ENCODE measurements around the gene ELFN2.

- no peak for TF ChIP-seq CTCF (IDR thresholded peaks at IDR 0.05)
- TF ChIP-seq POLR2AphosphoS5 (IDR thresholded peaks at IDR 0.05) = no peak
Measured at GRCh38 chr22:37377927-37378326, 49.4 kb downstream of the ELFN2 start.

Data from prostate gland (tissue), 2 donors.